ENCODE data around the gene ELP5.

The ELP5 gene

GRCh38 chr17:7215652-7216180 lies 36.3 kb upstream of the ELP5 start:
- no peak for TF ChIP-seq POU6F1 (CRISPR knock-in tag; IDR thresholded peaks at IDR 0.05; ENCODE audit: borderline replicate concordance, low read depth)
- TF ChIP-seq CSRNP3 (CRISPR knock-in tag; IDR thresholded peaks at IDR 0.05) = no peak
- TF ChIP-seq ISL1 (CRISPR knock-in tag; IDR thresholded peaks at IDR 0.05) = no peak
- no peak for TF ChIP-seq ZC3H10 (CRISPR knock-in tag; IDR thresholded peaks at IDR 0.05)
- TF ChIP-seq ZNF8 (CRISPR knock-in tag; IDR thresholded peaks at IDR 0.05) = no peak
- TF ChIP-seq OSR1 (CRISPR knock-in tag; IDR thresholded peaks at IDR 0.05) = no peak
- TF ChIP-seq ESRRG (CRISPR knock-in tag; IDR thresholded peaks at IDR 0.05) = no peak
- TF ChIP-seq BACH2 (CRISPR knock-in tag; IDR thresholded peaks at IDR 0.05; ENCODE audit: borderline replicate concordance) = no peak
- TF ChIP-seq PATZ1 (CRISPR knock-in tag; IDR thresholded peaks at IDR 0.05; ENCODE audit: borderline replicate concordance) = no peak
- no peak for TF ChIP-seq TCF4 (CRISPR knock-in tag; IDR thresholded peaks at IDR 0.05; ENCODE audit: borderline replicate concordance)
- no peak for TF ChIP-seq ZFP3 (CRISPR knock-in tag; IDR thresholded peaks at IDR 0.05)
- TF ChIP-seq CSDC2 (CRISPR knock-in tag; IDR thresholded peaks at IDR 0.05) = no peak
- no peak for TF ChIP-seq ARNTL (CRISPR knock-in tag; IDR thresholded peaks at IDR 0.05; ENCODE audit: borderline replicate concordance, low read depth)
- no peak for TF ChIP-seq RARB (CRISPR knock-in tag; IDR thresholded peaks at IDR 0.05)
- no peak for TF ChIP-seq TSHZ2 (CRISPR knock-in tag; IDR thresholded peaks at IDR 0.05)
- no peak for TF ChIP-seq GLIS3 (CRISPR knock-in tag; IDR thresholded peaks at IDR 0.05)
- TF ChIP-seq SNAI2 (CRISPR knock-in tag; IDR thresholded peaks at IDR 0.05) = no peak
- no peak for TF ChIP-seq ZNF565 (CRISPR knock-in tag; conservative IDR thresholded peaks at IDR 0.05; ENCODE audit: low read depth)
- ATAC-seq = 0 out of 3 replicates have a peak, but pooled peaks have one; percentile 4

GRCh38 chr17:7216242-7217112 lies 35.5 kb upstream of the ELP5 start:
- no peak for ATAC-seq

More at GRCh38 chr17:7216242-7217112, 35.5 kb upstream of the ELP5 start:
- TF ChIP-seq ZC3H10 (CRISPR knock-in tag; IDR thresholded peaks at IDR 0.05) (no peak), PATZ1 (CRISPR knock-in tag; IDR thresholded peaks at IDR 0.05; ENCODE audit: borderline replicate concordance) (no peak), CREB5 (CRISPR knock-in tag; IDR thresholded peaks at IDR 0.05; ENCODE audit: low read depth) (no peak), ISL1 (CRISPR knock-in tag; IDR thresholded peaks at IDR 0.05) (no peak), POU6F1 (CRISPR knock-in tag; IDR thresholded peaks at IDR 0.05; ENCODE audit: borderline replicate concordance, low read depth) (no peak), ZFP3 (CRISPR knock-in tag; IDR thresholded peaks at IDR 0.05) (no peak)

Measured in SK-N-SH treated with all-trans-retinoic acid at 6 μM for 48 hours (cell line).